HepG2 (cell line): ENCODE measurements around the gene NCOA7. TPM values are rescaled to one million over a fixed set of nuclear protein-coding genes. Genes with fewer than 3 reads are reported as not detected.

Experiments
- CBX5 ChIP-seq: sonication (generic); formaldehyde crosslinking; IDR thresholded peaks from 2 replicates; pipeline ENCODE4 v1.4.0; 2020; ENCODE audit warnings: missing genetic modification reagents, borderline replicate concordance
- CEBPB ChIP-seq: IDR thresholded peaks from 2 replicates; pipeline ENCODE4 v1.6.1; 2011; ENCODE audit warnings: low read depth, low read length, improper control_type of control experiment, borderline replicate concordance
- CREBL2 ChIP-seq: sonication (generic); formaldehyde crosslinking; IDR thresholded peaks from 2 replicates; pipeline ENCODE4 v1.8.1; 2023; ENCODE audit warnings: missing genetic modification reagents, mild to moderate bottlenecking, borderline replicate concordance
- DR1 ChIP-seq: sonication (generic); formaldehyde crosslinking; IDR thresholded peaks from 2 replicates; pipeline ENCODE4 v1.8.0; 2021; ENCODE audit warnings: mild to moderate bottlenecking, missing genetic modification reagents, inconsistent platforms
- FOSL1 ChIP-seq: sonication (generic); formaldehyde crosslinking; IDR thresholded peaks from 2 replicates; pipeline ENCODE4 v1.9.0; 2021; ENCODE audit warnings: missing genetic modification reagents, borderline replicate concordance
- FOXM1 ChIP-seq: sonication (generic); formaldehyde crosslinking; IDR thresholded peaks from 2 replicates; pipeline ENCODE4 v1.5.0; 2020; ENCODE audit warnings: missing genetic modification reagents
- IKZF1 ChIP-seq: fragments of 450-650 bp; IDR thresholded peaks from 2 replicates; pipeline ENCODE4 v1.7.1; 2016
- KMT2B ChIP-seq: IDR thresholded peaks from 2 replicates; pipeline ENCODE4 v1.6.1; 2016; ENCODE audit warnings: missing genetic modification reagents, missing compliant biosample characterization
- MAZ ChIP-seq, 2 experiments: sonication (generic) in 1 of 2; formaldehyde crosslinking in 1 of 2; IDR thresholded peaks; 2 replicates each; pipeline versions ENCODE4 v1.5.0 to v1.6.1; 2012 to 2020; ENCODE audit warnings: low read depth in 2 of 2, mild to moderate bottlenecking in 2 of 2, borderline replicate concordance in 1 of 2, improper control_type of control experiment in 1 of 2, low read length in 1 of 2, missing genetic modification reagents in 1 of 2, moderate library complexity in 1 of 2
- NKX3-1 ChIP-seq: sonication (generic); formaldehyde crosslinking; IDR thresholded peaks from 2 replicates; pipeline ENCODE4 v1.5.0; 2020; ENCODE audit warnings: missing genetic modification reagents
- NR2F2 ChIP-seq: IDR thresholded peaks from 2 replicates; pipeline ENCODE4 v1.6.1; 2012; ENCODE audit warnings: low read depth, inconsistent platforms, borderline replicate concordance
- PHF20 ChIP-seq: sonication (generic); formaldehyde crosslinking; IDR thresholded peaks from 2 replicates; pipeline ENCODE4 v1.5.0; 2020; ENCODE audit warnings: mild to moderate bottlenecking, missing genetic modification reagents
- RNF2 ChIP-seq: fragments of 450-650 bp; conservative IDR thresholded peaks from 2 replicates; pipeline ENCODE4 v1.6.1; 2016; ENCODE audit warnings: low read depth
- STAG1 ChIP-seq: sonication (generic); formaldehyde crosslinking; IDR thresholded peaks from 2 replicates; pipeline ENCODE4 v1.4.0; 2020; ENCODE audit warnings: missing genetic modification reagents
- ZFP62 ChIP-seq: sonication (generic); formaldehyde crosslinking; IDR thresholded peaks from 2 replicates; pipeline ENCODE4 v1.4.0; 2020; ENCODE audit warnings: missing genetic modification reagents
- ZNF142 ChIP-seq: sonication (generic); formaldehyde crosslinking; IDR thresholded peaks from 2 replicates; pipeline ENCODE4 v1.4.0; 2020; ENCODE audit warnings: missing genetic modification reagents
- ZNF207 ChIP-seq: fragments of 450-650 bp; IDR thresholded peaks from 2 replicates; pipeline ENCODE4 v1.6.1; 2016; ENCODE audit warnings: antibody characterized with exemption, borderline replicate concordance
- ZNF326 ChIP-seq: sonication (generic); formaldehyde crosslinking; IDR thresholded peaks from 2 replicates; pipeline ENCODE4 v1.4.0; 2020; ENCODE audit warnings: missing genetic modification reagents, borderline replicate concordance
- ZNF33A ChIP-seq: sonication (generic); formaldehyde crosslinking; IDR thresholded peaks from 2 replicates; pipeline ENCODE4 v1.5.1; 2020; ENCODE audit warnings: missing genetic modification reagents, mild to moderate bottlenecking, moderate library complexity, borderline replicate concordance
- ZNF441 ChIP-seq: sonication (generic); formaldehyde crosslinking; IDR thresholded peaks from 2 replicates; pipeline ENCODE4 v1.7.0; 2021; ENCODE audit warnings: missing genetic modification reagents, borderline replicate concordance
- ZNF451 ChIP-seq: sonication (generic); formaldehyde crosslinking; IDR thresholded peaks from 2 replicates; pipeline ENCODE4 v1.5.0; 2020; ENCODE audit warnings: mild to moderate bottlenecking, missing genetic modification reagents
- ZNF552 ChIP-seq: sonication (generic); formaldehyde crosslinking; IDR thresholded peaks from 2 replicates; pipeline ENCODE4 v1.9.0; 2022; ENCODE audit warnings: missing genetic modification reagents, mild to moderate bottlenecking, borderline replicate concordance
- ZNF558 ChIP-seq: sonication (generic); formaldehyde crosslinking; IDR thresholded peaks from 2 replicates; pipeline ENCODE4 v1.9.0; 2022; ENCODE audit warnings: mild to moderate bottlenecking, missing genetic modification reagents, borderline replicate concordance
- ZNF569 ChIP-seq: sonication (generic); formaldehyde crosslinking; IDR thresholded peaks from 2 replicates; pipeline ENCODE4 v1.5.0; 2020; ENCODE audit warnings: mild to moderate bottlenecking, missing genetic modification reagents, moderate library complexity, borderline replicate concordance
- ZNF572 ChIP-seq: sonication (generic); formaldehyde crosslinking; IDR thresholded peaks from 2 replicates; pipeline ENCODE4 v1.5.1; 2020; ENCODE audit warnings: mild to moderate bottlenecking, missing genetic modification reagents
- ZNF773 ChIP-seq: sonication (generic); formaldehyde crosslinking; IDR thresholded peaks from 2 replicates; pipeline ENCODE4 v1.4.0; 2020; ENCODE audit warnings: missing genetic modification reagents, borderline replicate concordance
- ZSCAN22 ChIP-seq: sonication (generic); formaldehyde crosslinking; IDR thresholded peaks from 2 replicates; pipeline ENCODE4 v1.4.0; 2020; ENCODE audit warnings: mild to moderate bottlenecking, missing genetic modification reagents
- polyA plus RNA-seq, 8 experiments: library from polyadenylated mRNA; depleted of rRNA in 3 of 8; stranded (reverse) in 7 of 8; unstranded in 1 of 8; fragments of >200 nt; fragmentation: Illumina TruSeq in 4 of 8; extraction: Trizol in 4 of 8; gene quantifications; 2 replicates each; pipeline versions ENCODE4 v1.2.1 to v1.2.3, GENCODE V29; 2011 to 2016; ENCODE audit warnings: low read depth in 4 of 8, missing spikeins in 1 of 8, mixed read lengths in 1 of 8; ENCODE audit not compliant: insufficient read depth in 1 of 8
- total RNA-seq, 5 experiments: library from RNA; depleted of rRNA; stranded (reverse); fragments of >200 nt; fragmentation: Illumina TruSeq; extraction: Trizol; gene quantifications; 2 replicates each; pipeline ENCODE4 v1.2.3, GENCODE V29; 2016; ENCODE audit warnings: low read depth in 1 of 5

NCOA7 gene
- total and polyA plus RNA-seq, 2 of the 13 experiments (the other 11 are each of a cell fraction or from before 2014, with no cell fraction given) = 13.6 to 20.8 TPM

- TF ChIP-seq ZNF142 (no peak), ZNF558 (CRISPR knock-in tag) (no peak), KMT2B (no peak), ZNF33A (no peak), RNF2 (no peak), FOXM1 (no peak), NR2F2 (no peak), ZNF773 (CRISPR knock-in tag) (no peak; the same call in 1 of the 2 replicates), ZNF207 (no peak), IKZF1 (no peak), ZNF552 (CRISPR knock-in tag) (0 out of 2 replicates have a peak, but pooled peaks have one; percentile 11), ZNF326 (CRISPR knock-in tag) (no peak), PHF20 (CRISPR knock-in tag) (no peak), ZSCAN22 (CRISPR knock-in tag) (no peak), FOSL1 (CRISPR knock-in tag) (no peak), MAZ (IDR thresholded peaks at IDR 0.05; ENCODE audit: borderline replicate concordance, low read depth, low read length) (no peak), MAZ (CRISPR knock-in tag; IDR thresholded peaks at IDR 0.05; ENCODE audit: low read depth) (no peak), DR1 (no peak), NKX3-1 (CRISPR knock-in tag) (no peak), CREBL2 (CRISPR knock-in tag) (no peak), ZNF441 (no peak), CBX5 (CRISPR knock-in tag) (no peak), ZNF451 (no peak), CEBPB (no peak), ZNF569 (CRISPR knock-in tag) (no peak), ZNF572 (CRISPR knock-in tag) (peak; percentile 61; the same call in 1 of the 2 replicates), STAG1 (CRISPR knock-in tag) (peak; percentile 55), ZFP62 (CRISPR knock-in tag) (no peak)
Measured at GRCh38 chr6:125791151-125791819, 525 bp downstream of the NCOA7 start (continued).
